Loucy (cell line): ENCODE results near the gene SEMA6D.

Experiments used
- H2AFZ ChIP-seq: fragments of 200-600 bp; sonication (generic); 2 replicates; pipeline ENCODE4 v1.6.0; 2016; ENCODE audit warnings: antibody characterized with exemption, mild to moderate bottlenecking, low read length, moderate library complexity
- H3F3A ChIP-seq: fragments of 200-600 bp; 2 replicates; pipeline ENCODE4 v1.6.0; 2016; ENCODE audit warnings: antibody characterized with exemption, low read depth, mild to moderate bottlenecking
- H3K27me3 ChIP-seq: fragments of 200-600 bp; sonication (generic); 2 replicates; pipeline ENCODE4 v1.6.1; 2014; ENCODE audit warnings: low read length, mild to moderate bottlenecking; ENCODE audit not compliant: insufficient read depth, poor library complexity, severe bottlenecking
- H3K36me3 ChIP-seq: fragments of 200-600 bp; sonication (generic); 2 replicates; pipeline ENCODE4 v1.6.1; 2016; ENCODE audit warnings: low read length; ENCODE audit not compliant: insufficient read depth
- H3K4me1 ChIP-seq: fragments of 200-600 bp; sonication (generic); 2 replicates; pipeline ENCODE4 v1.5.1; 2014; ENCODE audit warnings: low read length, mild to moderate bottlenecking; ENCODE audit not compliant: insufficient read depth, poor library complexity, severe bottlenecking
- H3K4me2 ChIP-seq: fragments of 200-600 bp; sonication (generic); 2 replicates; pipeline ENCODE4 v1.6.0; 2014; ENCODE audit warnings: antibody characterized with exemption, low read length, low read depth, mild to moderate bottlenecking; ENCODE audit not compliant: poor library complexity, severe bottlenecking
- H3K4me3 ChIP-seq: fragments of 200-600 bp; sonication (generic); 2 replicates; pipeline ENCODE4 v1.5.1; 2014; ENCODE audit warnings: low read length, mild to moderate bottlenecking, mixed read lengths; ENCODE audit not compliant: poor library complexity, severe bottlenecking
- H3K79me2 ChIP-seq: fragments of 200-600 bp; sonication (generic); 2 replicates; pipeline ENCODE4 v1.6.1; 2014; ENCODE audit warnings: low read length; ENCODE audit not compliant: insufficient read depth
- H3K9ac ChIP-seq: fragments of 200-600 bp; sonication (generic); 2 replicates; pipeline ENCODE4 v1.6.0; 2014; ENCODE audit warnings: mild to moderate bottlenecking, low read depth, low read length, moderate library complexity; ENCODE audit not compliant: poor library complexity, severe bottlenecking
- H3K9me2 ChIP-seq: fragments of 200-600 bp; sonication (generic); replicated peaks from 2 replicates; pipeline ENCODE4 v1.6.1; 2016; ENCODE audit warnings: low read depth, low read length, mixed read lengths
- H3K9me3 ChIP-seq: fragments of 200-600 bp; sonication (generic); 2 replicates; pipeline ENCODE4 v1.6.1; 2014; ENCODE audit warnings: mild to moderate bottlenecking, antibody characterized with exemption, low read length, low read depth; ENCODE audit not compliant: insufficient read depth
- H4K20me1 ChIP-seq: fragments of 200-600 bp; sonication (generic); 2 replicates; pipeline ENCODE4 v1.6.0; 2014; ENCODE audit warnings: antibody characterized with exemption, low read length, mild to moderate bottlenecking; ENCODE audit not compliant: insufficient read depth, poor library complexity, severe bottlenecking
- CTCF ChIP-seq: fragments of 200-600 bp; sonication (generic); conservative IDR thresholded peaks from 2 replicates; pipeline ENCODE4 v1.5.1; 2014; ENCODE audit warnings: mild to moderate bottlenecking, antibody characterized with exemption, low read length
- EZH2phosphoT487 ChIP-seq: fragments of 200-600 bp; IDR thresholded peaks from 2 replicates; pipeline ENCODE4 v1.6.1; 2018; ENCODE audit warnings: antibody characterized with exemption, mild to moderate bottlenecking, moderate library complexity, borderline replicate concordance

Gene SEMA6D

GRCh38 chr15:47786371-47786770, 69.1 kb downstream of the SEMA6D start:
- no peak overlapping the region for H3K4me3 ChIP-seq
- H3F3A ChIP-seq, result no peaks in the 10 kb centered on the region
- H3K4me1 ChIP-seq, result no peaks in the 10 kb centered on the region
- H4K20me1 ChIP-seq, result no peaks in the 10 kb centered on the region
- H3K27me3 ChIP-seq, result no peaks in the 10 kb centered on the region
- H3K9me2 ChIP-seq, result no peaks in the 10 kb centered on the region
- no peaks in the 10 kb centered on the region for H3K79me2 ChIP-seq
- no peaks in the 10 kb centered on the region for H3K36me3 ChIP-seq
- TF ChIP-seq CTCF (no peak), EZH2phosphoT487 (no peak)
- H3K4me2 ChIP-seq, result no peak overlapping the region
- H3K9ac ChIP-seq, result no peak overlapping the region
- H3K9me3 ChIP-seq, result no peaks in the 10 kb centered on the region; the same call in 1 of the 2 replicates
- H2AFZ ChIP-seq, result no peak overlapping the region

GRCh38 chr15:47787875-47788274, 70.6 kb downstream of the SEMA6D start:
- Histone ChIP-seq H3K4me1 (no peaks in the 10 kb centered on the region), H3K36me3 (no peaks in the 10 kb centered on the region), H3K9me2 (no peaks in the 10 kb centered on the region), H4K20me1 (no peaks in the 10 kb centered on the region), H3K9me3 (no peaks in the 10 kb centered on the region; the same call in 1 of the 2 replicates), H3K9ac (no peak overlapping the region), H3K27me3 (no peaks in the 10 kb centered on the region), H3F3A (no peaks in the 10 kb centered on the region), H3K4me2 (no peak overlapping the region), H3K79me2 (no peaks in the 10 kb centered on the region), H2AFZ (no peak overlapping the region), H3K4me3 (no peak overlapping the region)
- no peak for TF ChIP-seq EZH2phosphoT487
- no peak for TF ChIP-seq CTCF

GRCh38 chr15:47788685-47789084, 71.4 kb downstream of the SEMA6D start:
- no peaks in the 10 kb centered on the region for H3K27me3 ChIP-seq
- H3K79me2 ChIP-seq, result no peaks in the 10 kb centered on the region
- H3K9ac ChIP-seq, result no peak overlapping the region
- H2AFZ ChIP-seq, result no peak overlapping the region
- H3F3A ChIP-seq, result no peaks in the 10 kb centered on the region
- no peaks in the 10 kb centered on the region for H4K20me1 ChIP-seq
- no peak overlapping the region for H3K4me3 ChIP-seq
- TF ChIP-seq EZH2phosphoT487 (no peak), CTCF (no peak)
- no peaks in the 10 kb centered on the region for H3K9me2 ChIP-seq
- H3K4me1 ChIP-seq, result no peaks in the 10 kb centered on the region
- H3K36me3 ChIP-seq, result no peaks in the 10 kb centered on the region
- no peak overlapping the region for H3K4me2 ChIP-seq
- H3K9me3 ChIP-seq, result no peaks in the 10 kb centered on the region; the same call in 1 of the 2 replicates
